Measurements from ENCODE around the gene GPR83. TPM values are rescaled to one million over a fixed set of nuclear protein-coding genes. Genes with fewer than 3 reads are reported as not detected.
A peak's percentile ranks its signal among the peaks of the same experiment; 100 is the strongest.

Gene GPR83
- under 0.01 TPM in 2 replicates for total RNA-seq (2012; rRNA removed)
- 0.03 and 0.07 TPM in 2 replicates for polyA plus RNA-seq (2012; rRNA removed)
- 0.02 and 0.05 TPM in 2 replicates for polyA plus RNA-seq (2012; cell fraction: cytosol; rRNA removed)
- 0.10 TPM in 2 replicates for polyA plus RNA-seq (2012; cell fraction: nucleus; rRNA removed; ENCODE audit: low replicate concordance)
- Bru-seq, nascent RNA: percentile 11 among the genes with signal in this experiment
- percentile 16 among the genes with signal in this experiment for BruChase-seq, experiment 1, labeled RNA remaining after a 6-hour chase
- BruChase-seq, experiment 2, labeled RNA remaining after a 2-hour chase: percentile 14 among the genes with signal in this experiment
- long read RNA-seq: 0 reads

- Histone ChIP-seq H3K18ac (ENCODE audit: low read depth, low read length) (no peak within 1 kb of the TSS), H3K4me3 (ENCODE audit: insufficient read depth, low read depth, low read length) (peak within 1 kb of the TSS; percentile 36), H4K5ac (ENCODE audit: low read depth, low read length) (no peak within 1 kb of the TSS), H2AK9ac (replicated peaks; ENCODE audit: low read depth, low read length, poor library complexity) (peak within 1 kb of the TSS; percentile 67), H2BK5ac (ENCODE audit: low read depth, low read length, poor library complexity, severe bottlenecking) (no peak within 1 kb of the TSS), H2BK20ac (ENCODE audit: low read depth, low read length) (no peak within 1 kb of the TSS), H4K91ac (ENCODE audit: insufficient read depth, low read depth, low read length) (no peak within 1 kb of the TSS), H3K4ac (ENCODE audit: low read depth, low read length) (no peak within 1 kb of the TSS), H3K4me2 (ENCODE audit: low read depth, low read length) (peak within 1 kb of the TSS; percentile 93), H4K20me1 (ENCODE audit: insufficient read depth, low read length) (no peaks in the 10 kb centered on the region), H3K9ac (ENCODE audit: low read depth, low read length) (no peak within 1 kb of the TSS), H2AFZ (replicated peaks; ENCODE audit: low read length, poor library complexity) (peak within 1 kb of the TSS; percentile 90), H3K27ac (ENCODE audit: insufficient read depth, low read length) (no peak within 1 kb of the TSS), H3K79me1 (ENCODE audit: low read depth in 1 of 2, low read length in 2 of 2) (no peaks in the 10 kb centered on the region), H3K14ac (replicated peaks; ENCODE audit: low read depth, low read length) (no peak within 1 kb of the TSS), H3K4me1 (ENCODE audit: control insufficient read depth, insufficient read depth, low read length) (peaks cover 4% of the 10 kb centered on the region; the same call in 1 of the 2 replicates), H2BK15ac (ENCODE audit: low read depth, low read length) (no peak within 1 kb of the TSS), H2AK5ac (ENCODE audit: low read depth, low read length) (no peak within 1 kb of the TSS), H3K9me3 (ENCODE audit: control insufficient read depth, insufficient read depth, low read length) (no peaks in the 10 kb centered on the region; the same call in 1 of the 2 replicates), H4K8ac (ENCODE audit: low read depth in 2 of 2, low read length in 2 of 2) (no peak within 1 kb of the TSS), H3K9me1 (ENCODE audit: insufficient read depth, low read length) (no peaks in the 10 kb centered on the region), H3K23ac (ENCODE audit: low read depth, low read length) (no peak within 1 kb of the TSS; the same call in 1 of the 2 replicates), H3K36me3 (ENCODE audit: control insufficient read depth, insufficient read depth, low read length) (no peaks in the 10 kb centered on the region), H3K27me3 (ENCODE audit: control insufficient read depth, insufficient read depth, low read length) (peaks cover 37% of the 10 kb centered on the region), H2BK120ac (ENCODE audit: low read depth, low read length) (no peak within 1 kb of the TSS), H3K56ac (ENCODE audit: extremely low read depth, insufficient read depth, low read length) (no peak within 1 kb of the TSS)
- intact Hi-C loops (cut with micrococcal nuclease): no loop called here
- POLR2A ChIA-PET (ENCODE audit: unreplicated experiment): no interaction called here
- ATAC-seq (ENCODE audit: low read depth) (peak; percentile 82), DNase-seq (peak; percentile 12)
- CTCF ChIA-PET: interaction anchor here (0.6 kb wide), 1 partner anchor 480 kb away, joined by 3 read pairs; no protein-coding TSS in a partner anchor
- BruUV-seq (replicated peaks): no TSS peak
- in situ Hi-C loops (cut with MboI; ENCODE audit: low sequenced_read_pairs): no loop called here
- no peak for TF ChIP-seq USF2 (IDR thresholded peaks at IDR 0.05; ENCODE audit: low read depth, low read length)
- TF ChIP-seq MXI1 (IDR thresholded peaks at IDR 0.05; ENCODE audit: borderline replicate concordance, low read depth, low read length): no peak
- TF ChIP-seq FOS (IDR thresholded peaks at IDR 0.05; ENCODE audit: low read depth, low read length): no peak
- TF ChIP-seq, protein P1, sequence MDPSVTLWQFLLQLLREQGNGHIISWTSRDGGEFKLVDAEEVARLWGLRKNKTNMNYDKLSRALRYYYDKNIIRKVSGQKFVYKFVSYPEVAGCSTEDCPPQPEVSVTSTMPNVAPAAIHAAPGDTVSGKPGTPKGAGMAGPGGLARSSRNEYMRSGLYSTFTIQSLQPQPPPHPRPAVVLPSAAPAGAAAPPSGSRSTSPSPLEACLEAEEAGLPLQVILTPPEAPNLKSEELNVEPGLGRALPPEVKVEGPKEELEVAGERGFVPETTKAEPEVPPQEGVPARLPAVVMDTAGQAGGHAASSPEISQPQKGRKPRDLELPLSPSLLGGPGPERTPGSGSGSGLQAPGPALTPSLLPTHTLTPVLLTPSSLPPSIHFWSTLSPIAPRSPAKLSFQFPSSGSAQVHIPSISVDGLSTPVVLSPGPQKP (IDR thresholded peaks at IDR 0.05; ENCODE audit: borderline replicate concordance, low read depth, low read length): no peak
- TF ChIP-seq SMC3 (IDR thresholded peaks at IDR 0.05; ENCODE audit: low read depth, low read length): no peak
- TF ChIP-seq MAFK (IDR thresholded peaks at IDR 0.05; ENCODE audit: low read depth, low read length): no peak
- no peak for TF ChIP-seq RCOR1 (IDR thresholded peaks at IDR 0.05; ENCODE audit: insufficient replicate concordance, low read length)
- no peak for TF ChIP-seq RAD21 (IDR thresholded peaks at IDR 0.05; ENCODE audit: low read length)
- no peak for TF ChIP-seq NFE2L2 (IDR thresholded peaks at IDR 0.05; ENCODE audit: low read depth, low read length)
- no peak for TF ChIP-seq RFX5 (IDR thresholded peaks at IDR 0.05; ENCODE audit: low read depth, low read length)
- no peak for TF ChIP-seq MAZ (IDR thresholded peaks at IDR 0.05; ENCODE audit: borderline replicate concordance, low read depth, low read length)
- TF ChIP-seq CHD1 (IDR thresholded peaks at IDR 0.05; ENCODE audit: low read depth, low read length): no peak
- TF ChIP-seq BHLHE40 (IDR thresholded peaks at IDR 0.05; ENCODE audit: low read depth, low read length): no peak
- dilution Hi-C loops (cut with HindIII; ENCODE audit: low sequenced_read_pairs, unreplicated experiment): no loop called here
- 11% methylated on average over 7 of the region's 73 CpGs; no CpG with 5 or more reads in 1 of the 2 experiments for WGBS, 2 experiments (ENCODE audit: extremely low coverage in 2 of 2, insufficient read length in 1 of 2)
These were observed at the start of gene GPR83 for GRCh38 chr11:94400839-94401772. Gene GPR83 (minus strand): TSS chr11:94401419. CDS start chr11:94401247, 172 bp downstream.

All from IMR-90 (cell line).